ENCODE measurements around the gene LPXN. TPM values are rescaled to one million over a fixed set of nuclear protein-coding genes. Genes with fewer than 3 reads are reported as not detected.

LPXN gene
- total and polyA plus RNA-seq, 2 donors (not counting 3 experiments of a cell fraction or from before 2014, with no cell fraction given) = 6.2 TPM

DNA sequence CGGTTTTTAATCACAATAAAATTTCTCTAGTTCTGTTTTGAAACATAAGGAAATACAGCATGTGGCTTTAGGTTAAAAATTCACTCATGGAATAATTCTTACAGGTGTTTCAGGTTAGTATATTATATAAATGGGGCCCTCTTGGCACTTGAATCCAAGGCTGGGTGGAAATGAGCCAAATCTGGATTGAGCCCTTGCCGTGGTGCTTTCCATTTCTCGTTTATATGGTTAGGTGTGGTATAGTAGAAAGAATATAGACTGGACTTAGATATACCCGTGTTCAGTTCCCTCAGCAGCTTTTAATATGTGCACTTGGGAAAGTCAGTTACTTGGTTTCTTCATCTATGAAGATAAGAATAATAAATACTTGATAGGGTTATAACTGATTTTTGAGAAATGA, 19.2 kb upstream of the LPXN start:
- Histone ChIP-seq H3K27ac (ENCODE audit: insufficient read depth, low read depth, low read length) (no peak overlapping the region), H3K4me3 (replicated peaks in 1 of 3; ENCODE audit: insufficient read depth in 1 of 3, low read depth in 1 of 3, low read length in 3 of 3) (no peak overlapping the region), H3K79me2 (ENCODE audit: control insufficient read depth, insufficient read depth, low read length) (peaks cover 91% of the 10 kb centered on the region), H3K27me3 (ENCODE audit: control insufficient read depth in 2 of 2, insufficient read depth in 2 of 2, low read length in 2 of 2) (no peaks in the 10 kb centered on the region), H3K4me1 (ENCODE audit: control insufficient read depth, extremely low read depth, insufficient read depth, low read length) (no peaks in the 10 kb centered on the region), H3K9me3 (replicated peaks; ENCODE audit: control insufficient read depth, insufficient read depth, low read length) (no peaks in the 10 kb centered on the region), H3K9ac (replicated peaks; ENCODE audit: extremely low read depth, insufficient read depth, low read length) (no peak overlapping the region), H3K9me1 (replicated peaks; ENCODE audit: control insufficient read depth, extremely low read depth, insufficient read depth, low read length) (no peaks in the 10 kb centered on the region), H3K4me2 (ENCODE audit: insufficient read depth, low read length) (no peak overlapping the region), H3K36me3 (ENCODE audit: control insufficient read depth in 2 of 2, extremely low read depth in 1 of 2, insufficient read depth in 2 of 2, low read length in 2 of 2) (peaks cover 0 to 4% of the 10 kb centered on the region in 2 experiments), H2AFZ (ENCODE audit: low read depth, low read length) (no peak overlapping the region), H4K20me1 (replicated peaks; ENCODE audit: control insufficient read depth, extremely low read depth, insufficient read depth, low read length) (peaks cover 2% of the 10 kb centered on the region)
- POLR2A ChIA-PET = no interaction called here
- no TSS peak for BruUV-seq (replicated peaks)
- CTCF ChIA-PET = interaction anchor here (1.8 kb wide), 2 partner anchors 10 to 27 kb away, joined by 4 to 7 read pairs; no protein-coding TSS in a partner anchor
- DNase-seq (ENCODE audit: low read depth, low spot score) (no peak), FAIRE-seq (no peak)
- dilution Hi-C loops (cut with MboI; ENCODE audit: extremely low pct_ligation_motif_present, low sequenced_read_pairs) (no loop called here), intact Hi-C loops (cut with micrococcal nuclease) (no loop called here)
- TF ChIP-seq FOS (IDR thresholded peaks at IDR 0.05; ENCODE audit: borderline replicate concordance, insufficient read depth, low read length) (no peak), GATA2 (IDR thresholded peaks at IDR 0.05; ENCODE audit: insufficient read depth, insufficient read length, low read depth, low read length) (no peak), POLR2A (IDR thresholded peaks at IDR 0.05; ENCODE audit: low read depth, low read length) (no peak), JUN (IDR thresholded peaks at IDR 0.05; ENCODE audit: borderline replicate concordance, insufficient read depth, insufficient read length, low read depth) (no peak), POLR2AphosphoS5 (IDR thresholded peaks at IDR 0.05; ENCODE audit: insufficient read depth, low read depth, low read length) (no peak), MYC (IDR thresholded peaks at IDR 0.05; ENCODE audit: low read depth, low read length) (no peak), EZH2 (IDR thresholded peaks at IDR 0.05; ENCODE audit: borderline replicate concordance, low read depth, low read length, severe bottlenecking) (no peak)
- TF ChIP-seq, protein P1, sequence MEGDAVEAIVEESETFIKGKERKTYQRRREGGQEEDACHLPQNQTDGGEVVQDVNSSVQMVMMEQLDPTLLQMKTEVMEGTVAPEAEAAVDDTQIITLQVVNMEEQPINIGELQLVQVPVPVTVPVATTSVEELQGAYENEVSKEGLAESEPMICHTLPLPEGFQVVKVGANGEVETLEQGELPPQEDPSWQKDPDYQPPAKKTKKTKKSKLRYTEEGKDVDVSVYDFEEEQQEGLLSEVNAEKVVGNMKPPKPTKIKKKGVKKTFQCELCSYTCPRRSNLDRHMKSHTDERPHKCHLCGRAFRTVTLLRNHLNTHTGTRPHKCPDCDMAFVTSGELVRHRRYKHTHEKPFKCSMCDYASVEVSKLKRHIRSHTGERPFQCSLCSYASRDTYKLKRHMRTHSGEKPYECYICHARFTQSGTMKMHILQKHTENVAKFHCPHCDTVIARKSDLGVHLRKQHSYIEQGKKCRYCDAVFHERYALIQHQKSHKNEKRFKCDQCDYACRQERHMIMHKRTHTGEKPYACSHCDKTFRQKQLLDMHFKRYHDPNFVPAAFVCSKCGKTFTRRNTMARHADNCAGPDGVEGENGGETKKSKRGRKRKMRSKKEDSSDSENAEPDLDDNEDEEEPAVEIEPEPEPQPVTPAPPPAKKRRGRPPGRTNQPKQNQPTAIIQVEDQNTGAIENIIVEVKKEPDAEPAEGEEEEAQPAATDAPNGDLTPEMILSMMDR (IDR thresholded peaks at IDR 0.05; ENCODE audit: extremely low read depth in 1 of 2, insufficient read depth in 1 of 2, low read depth in 1 of 2, low read length in 2 of 2) = no peak
- TF ChIP-seq, protein P2, sequence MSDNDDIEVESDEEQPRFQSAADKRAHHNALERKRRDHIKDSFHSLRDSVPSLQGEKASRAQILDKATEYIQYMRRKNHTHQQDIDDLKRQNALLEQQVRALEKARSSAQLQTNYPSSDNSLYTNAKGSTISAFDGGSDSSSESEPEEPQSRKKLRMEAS (IDR thresholded peaks at IDR 0.05; ENCODE audit: insufficient read depth, insufficient read length) = no peak

All from endothelial cell of umbilical vein (primary cell).